Measurements from ENCODE around the gene ANG.

Gene ANG

GRCh38 chr14:20644520-20644919, 44.0 kb upstream of the ANG start:
- Histone ChIP-seq H3K9me3 (ENCODE audit: insufficient read depth, low read length) (no peaks in the 10 kb centered on the region), H3K36me3 (replicated peaks; ENCODE audit: low read depth, low read length) (no peaks in the 10 kb centered on the region), H3K4me3 (ENCODE audit: low read length) (no peak overlapping the region), H4K20me1 (ENCODE audit: insufficient read depth, low read length) (no peaks in the 10 kb centered on the region), H3K79me2 (ENCODE audit: low read length) (no peaks in the 10 kb centered on the region), H3K27me3 (ENCODE audit: low read depth, low read length) (peaks cover 17% of the 10 kb centered on the region; the same call in 1 of the 2 replicates), H2AFZ (ENCODE audit: low read depth, low read length) (no peak overlapping the region), H3K9ac (ENCODE audit: low read length) (no peak overlapping the region), H3K4me1 (ENCODE audit: low read length) (no peaks in the 10 kb centered on the region), H3K27ac (ENCODE audit: low read length) (no peak overlapping the region), H3K4me2 (ENCODE audit: low read length) (no peak overlapping the region)
- TF ChIP-seq EZH2phosphoT487 (IDR thresholded peaks at IDR 0.05; ENCODE audit: low read depth) (no peak), CTCF (IDR thresholded peaks at IDR 0.05; ENCODE audit: low read depth, low read length) (no peak)

- H3K27ac ChIP-seq (ENCODE audit: low read length), result no peak overlapping the region
- no peaks in the 10 kb centered on the region for H3K9me3 ChIP-seq (ENCODE audit: insufficient read depth, low read length)
- H3K4me1 ChIP-seq (ENCODE audit: low read length), result no peaks in the 10 kb centered on the region
- no peak overlapping the region for H3K4me3 ChIP-seq (ENCODE audit: low read length)
- H3K36me3 ChIP-seq (replicated peaks; ENCODE audit: low read depth, low read length), result no peaks in the 10 kb centered on the region
- no peak overlapping the region for H3K9ac ChIP-seq (ENCODE audit: low read length)
- H3K4me2 ChIP-seq (ENCODE audit: low read length), result no peak overlapping the region
- H3K79me2 ChIP-seq (ENCODE audit: low read length), result no peaks in the 10 kb centered on the region
- TF ChIP-seq CTCF (IDR thresholded peaks at IDR 0.05; ENCODE audit: low read depth, low read length) (no peak), EZH2phosphoT487 (IDR thresholded peaks at IDR 0.05; ENCODE audit: low read depth) (no peak)
- H2AFZ ChIP-seq (ENCODE audit: low read depth, low read length), result no peak overlapping the region
- H4K20me1 ChIP-seq (ENCODE audit: insufficient read depth, low read length), result no peaks in the 10 kb centered on the region
- H3K27me3 ChIP-seq (ENCODE audit: low read depth, low read length), result peaks cover 17% of the 10 kb centered on the region; the same call in 1 of the 2 replicates
Observed at GRCh38 chr14:20645481-20645880, 43.1 kb upstream of the ANG start.

- H3K79me2 ChIP-seq (ENCODE audit: low read length), result no peaks in the 10 kb centered on the region
- H3K4me2 ChIP-seq (ENCODE audit: low read length), result no peak overlapping the region
- no peaks in the 10 kb centered on the region for H3K9me3 ChIP-seq (ENCODE audit: insufficient read depth, low read length)
- no peak overlapping the region for H3K27ac ChIP-seq (ENCODE audit: low read length)
- H4K20me1 ChIP-seq (ENCODE audit: insufficient read depth, low read length), result no peaks in the 10 kb centered on the region
- TF ChIP-seq CTCF (IDR thresholded peaks at IDR 0.05; ENCODE audit: low read depth, low read length), result no peak
- no peak for TF ChIP-seq EZH2phosphoT487 (IDR thresholded peaks at IDR 0.05; ENCODE audit: low read depth)
- H3K4me3 ChIP-seq (ENCODE audit: low read length), result no peak overlapping the region
- no peaks in the 10 kb centered on the region for H3K4me1 ChIP-seq (ENCODE audit: low read length)
- H3K36me3 ChIP-seq (replicated peaks; ENCODE audit: low read depth, low read length), result no peaks in the 10 kb centered on the region
- H3K27me3 ChIP-seq (ENCODE audit: low read depth, low read length), result no peaks in the 10 kb centered on the region
- no peak overlapping the region for H3K9ac ChIP-seq (ENCODE audit: low read length)
- H2AFZ ChIP-seq (ENCODE audit: low read depth, low read length), result no peak overlapping the region
Observed at GRCh38 chr14:20652996-20653975, 35.3 kb upstream of the ANG start.

GRCh38 chr14:20655851-20656250, 32.7 kb upstream of the ANG start:
- H3K4me3 ChIP-seq (ENCODE audit: low read length), result no peak overlapping the region
- H3K27ac ChIP-seq (ENCODE audit: low read length), result no peak overlapping the region
- TF ChIP-seq CTCF (IDR thresholded peaks at IDR 0.05; ENCODE audit: low read depth, low read length) (no peak), EZH2phosphoT487 (IDR thresholded peaks at IDR 0.05; ENCODE audit: low read depth) (no peak)
- no peaks in the 10 kb centered on the region for H3K27me3 ChIP-seq (ENCODE audit: low read depth, low read length)
- H3K79me2 ChIP-seq (ENCODE audit: low read length), result no peaks in the 10 kb centered on the region
- H3K36me3 ChIP-seq (replicated peaks; ENCODE audit: low read depth, low read length), result no peaks in the 10 kb centered on the region
- H3K9me3 ChIP-seq (ENCODE audit: insufficient read depth, low read length), result no peaks in the 10 kb centered on the region
- H4K20me1 ChIP-seq (ENCODE audit: insufficient read depth, low read length), result no peaks in the 10 kb centered on the region
- H3K9ac ChIP-seq (ENCODE audit: low read length), result no peak overlapping the region
- H2AFZ ChIP-seq (ENCODE audit: low read depth, low read length), result no peak overlapping the region
- H3K4me2 ChIP-seq (ENCODE audit: low read length), result no peak overlapping the region
- H3K4me1 ChIP-seq (ENCODE audit: low read length), result no peaks in the 10 kb centered on the region
